HG03521 (cell line): ENCODE data around the gene CARMIL1.
"Not testable (repeated sequence)": the region's sequence is repeated elsewhere in the genome, so short reads cannot be mapped to it uniquely, and the experiment has no call there.

Experiments
- ATAC-seq: cut with Tn5 transposase; IDR thresholded peaks from one replicate; pipeline ENCODE4 v1.9.1; 2021; ENCODE audit warnings: mild to moderate bottlenecking, moderate library complexity; ENCODE audit not compliant: unreplicated experiment

The CARMIL1 gene

GRCh38 chr6:25434921-25435320 is 155.7 kb downstream of the CARMIL1 start:
- no peak for ATAC-seq

DNA sequence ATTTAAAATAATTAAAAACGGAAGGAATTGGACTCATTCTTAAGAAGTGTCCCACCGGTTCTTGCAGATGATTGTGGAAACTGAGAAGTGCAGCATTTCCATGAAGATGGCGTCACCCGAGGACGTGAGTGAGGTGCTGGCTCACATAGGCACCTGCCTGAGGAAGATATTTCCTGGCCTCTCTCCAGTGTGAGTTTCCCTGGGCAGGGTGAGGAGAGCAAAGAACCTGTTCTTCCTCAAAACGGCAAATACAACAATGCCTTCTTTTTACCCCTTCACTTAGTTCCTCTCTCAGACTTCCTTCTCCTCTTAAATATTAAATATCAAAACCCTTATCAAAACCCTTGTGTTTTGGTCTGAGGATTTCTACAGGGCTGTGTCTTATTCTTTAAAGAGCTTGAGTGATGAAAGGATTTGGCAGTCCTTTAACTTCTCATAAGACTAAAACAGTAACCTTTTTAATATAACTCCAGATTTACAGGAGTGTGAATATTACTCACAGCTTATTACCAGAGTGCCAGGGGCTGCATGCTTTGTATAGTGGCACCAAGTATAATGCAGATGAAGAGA is 156.3 kb downstream of the CARMIL1 start:
- no peak for ATAC-seq

- ATAC-seq: no peak
These were observed 157.6 kb downstream of the CARMIL1 start for GRCh38 chr6:25436760-25437159.

DNA sequence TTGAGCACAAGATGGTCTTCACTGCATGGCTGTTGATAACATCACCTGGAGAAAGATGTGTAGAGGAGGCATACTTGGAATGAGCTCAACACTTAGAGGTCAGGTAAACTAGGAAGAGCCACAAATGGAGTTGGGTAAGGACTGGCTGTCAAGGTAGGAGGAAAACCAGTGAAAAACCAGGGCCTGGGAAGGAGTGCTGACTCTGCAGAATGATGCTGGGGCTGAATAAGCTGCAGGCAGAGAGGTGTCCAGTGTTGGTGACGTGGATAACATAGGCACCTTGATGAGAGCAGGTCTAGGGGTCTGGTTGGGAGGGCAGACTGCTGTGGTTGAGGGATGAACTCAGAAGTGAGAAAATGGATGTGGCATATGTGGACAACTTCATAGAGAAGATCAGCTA is 160.2 kb downstream of the CARMIL1 start:
- no peak for ATAC-seq

- ATAC-seq: no peak
These were observed 162.6 kb downstream of the CARMIL1 start for GRCh38 chr6:25441663-25442270.

- ATAC-seq: no peak
These were observed 163.7 kb downstream of the CARMIL1 start for GRCh38 chr6:25442898-25443297.

DNA sequence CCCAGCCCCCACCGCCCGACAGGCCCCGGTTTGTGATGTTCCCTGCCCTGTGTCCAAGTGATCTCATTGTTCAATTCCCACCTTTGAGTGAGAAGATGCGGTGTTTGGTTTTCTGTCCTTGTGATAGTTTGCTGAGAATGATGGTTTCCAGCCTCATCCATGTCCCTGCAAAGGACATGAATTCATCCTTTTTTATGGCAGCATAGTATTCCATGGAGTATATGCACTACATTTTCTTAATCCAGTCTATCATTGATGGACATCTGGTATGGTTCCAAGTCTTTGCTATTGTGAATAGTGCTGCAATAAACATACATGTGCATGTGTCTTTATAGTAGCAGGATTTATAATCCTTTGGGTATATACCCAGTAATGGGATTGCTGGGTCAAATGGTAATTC is 165.3 kb downstream of the CARMIL1 start:
- ATAC-seq: not testable (repeated sequence)

- ATAC-seq: no peak
These were observed 167.8 kb downstream of the CARMIL1 start for GRCh38 chr6:25446830-25447569.

GRCh38 chr6:25447570-25447929 is 168.4 kb downstream of the CARMIL1 start:
- ATAC-seq: no peak

- no peak for ATAC-seq
These were observed 169.9 kb downstream of the CARMIL1 start for GRCh38 chr6:25448965-25449538.

DNA sequence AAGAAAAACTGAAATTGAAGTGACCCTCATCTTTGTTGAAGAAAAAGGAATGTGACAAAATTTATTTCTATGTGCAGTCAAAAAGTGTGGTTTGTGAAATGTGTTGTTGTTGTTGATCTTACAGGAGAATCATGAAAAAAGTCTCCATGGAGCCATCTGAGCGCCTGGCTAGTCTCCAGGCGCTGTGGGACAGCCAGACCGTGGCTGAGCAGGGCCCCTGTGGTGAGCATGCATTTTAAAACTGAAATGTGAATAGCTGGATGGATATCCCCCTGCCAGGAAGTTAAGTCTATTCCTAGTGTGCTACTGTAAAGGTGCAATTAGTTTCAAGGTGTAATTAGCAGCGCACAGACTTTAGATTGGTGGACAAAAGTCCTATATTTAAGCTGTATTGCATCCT is 170.6 kb downstream of the CARMIL1 start:
- ATAC-seq: no peak

- no peak for ATAC-seq
These were observed 171.5 kb downstream of the CARMIL1 start for GRCh38 chr6:25450469-25451198.

GRCh38 chr6:25452031-25452430 is 172.9 kb downstream of the CARMIL1 start:
- no peak for ATAC-seq

DNA sequence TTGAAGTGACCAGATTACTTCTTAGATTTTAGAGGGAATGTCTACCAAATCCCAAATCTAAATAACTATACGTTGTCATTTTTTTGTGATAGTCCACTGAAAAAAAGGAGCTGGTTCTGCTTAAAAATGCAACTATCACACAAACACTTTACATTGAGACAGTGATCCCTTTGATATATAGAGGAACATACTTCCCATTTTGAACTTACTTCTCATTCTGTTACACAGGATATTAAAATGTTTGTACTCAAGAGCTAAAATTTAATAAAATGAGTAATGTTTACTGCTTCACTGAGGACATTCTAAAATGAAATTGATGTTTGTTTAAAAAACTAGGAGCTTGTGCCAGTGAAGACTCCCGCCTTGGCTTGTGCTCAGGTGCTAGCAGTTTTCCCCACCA is 174.1 kb downstream of the CARMIL1 start:
- ATAC-seq: no peak

DNA sequence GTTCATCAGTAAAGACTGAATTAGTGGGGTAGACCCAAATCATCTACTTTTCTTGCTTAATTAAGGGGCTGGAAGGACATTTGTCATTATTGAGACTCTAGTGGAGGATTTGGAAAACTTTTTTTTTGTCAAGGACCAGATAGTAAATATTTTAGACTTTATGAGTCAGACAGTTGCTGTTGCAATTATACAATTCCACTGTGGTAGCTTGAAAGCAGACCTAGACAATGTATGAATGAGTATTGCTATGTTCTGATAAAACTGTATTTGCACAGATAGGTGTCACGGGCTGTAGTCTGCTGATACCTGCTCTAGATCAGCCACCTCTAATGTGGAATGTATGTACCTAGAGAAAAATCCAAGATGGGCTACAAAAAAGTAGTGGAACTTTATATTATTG is 175.0 kb downstream of the CARMIL1 start:
- no peak for ATAC-seq

DNA sequence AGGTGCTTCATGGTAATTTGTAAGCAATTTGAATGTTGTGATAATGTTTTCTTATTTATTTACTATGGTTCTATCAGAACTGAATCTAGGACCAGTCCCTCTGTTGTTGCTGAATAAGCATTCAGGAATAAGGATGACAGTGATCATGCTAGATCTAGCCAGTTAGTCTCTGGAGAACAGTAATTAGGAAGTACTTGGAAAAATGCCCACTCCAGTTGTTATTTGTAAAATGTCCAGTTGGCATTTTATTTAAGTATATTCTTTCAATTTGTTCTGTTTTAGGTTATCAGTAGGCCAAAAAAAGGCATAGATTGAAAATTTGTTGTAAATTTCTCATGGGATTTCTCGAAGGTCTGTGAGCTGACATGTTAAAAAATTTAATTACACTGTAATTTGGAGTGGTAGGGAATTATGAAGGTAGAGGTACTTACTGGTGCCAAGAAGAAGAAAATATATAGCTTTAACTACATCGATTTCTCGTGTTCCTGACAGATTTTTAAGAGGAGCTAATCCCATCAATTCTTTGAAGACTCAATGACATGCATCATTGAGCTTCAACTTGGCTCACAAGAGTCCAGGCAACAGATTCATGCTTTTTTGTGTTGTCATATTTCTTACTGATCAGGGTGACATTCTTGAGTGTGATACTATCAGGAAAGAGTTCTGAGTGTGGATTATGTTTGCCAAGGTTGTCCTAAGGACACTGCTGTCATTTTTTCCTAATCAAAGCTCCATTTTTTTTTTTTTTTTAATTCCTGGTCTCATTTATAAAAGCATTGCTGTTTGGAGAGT is 177.3 kb downstream of the CARMIL1 start:
- no peak for ATAC-seq

DNA sequence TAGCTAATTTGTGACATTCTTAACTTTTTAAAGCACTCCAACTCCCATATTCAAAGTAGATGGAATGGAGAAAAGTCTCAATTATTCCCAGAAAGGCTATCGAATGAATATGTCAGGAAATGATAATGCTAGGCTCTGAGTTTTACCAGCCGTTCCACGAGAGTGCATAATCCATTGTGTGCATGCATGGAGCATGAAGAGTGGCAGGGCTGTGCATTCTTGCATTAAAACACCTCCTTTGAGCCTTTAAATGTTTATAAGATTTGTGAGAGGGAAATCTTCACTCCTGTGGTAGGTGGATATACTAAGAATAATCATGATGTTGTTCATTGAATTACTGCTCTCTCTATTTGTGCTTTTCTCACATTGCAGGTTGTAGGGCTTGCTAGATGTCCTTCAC is 178.3 kb downstream of the CARMIL1 start:
- ATAC-seq: no peak

GRCh38 chr6:25458485-25458884 is 179.3 kb downstream of the CARMIL1 start:
- no peak for ATAC-seq

GRCh38 chr6:25462235-25462897 is 183.2 kb downstream of the CARMIL1 start:
- no peak for ATAC-seq

- ATAC-seq: no peak
These were observed 184.3 kb downstream of the CARMIL1 start for GRCh38 chr6:25463441-25463840.
